ENCODE data around the gene SKI.

DNA sequence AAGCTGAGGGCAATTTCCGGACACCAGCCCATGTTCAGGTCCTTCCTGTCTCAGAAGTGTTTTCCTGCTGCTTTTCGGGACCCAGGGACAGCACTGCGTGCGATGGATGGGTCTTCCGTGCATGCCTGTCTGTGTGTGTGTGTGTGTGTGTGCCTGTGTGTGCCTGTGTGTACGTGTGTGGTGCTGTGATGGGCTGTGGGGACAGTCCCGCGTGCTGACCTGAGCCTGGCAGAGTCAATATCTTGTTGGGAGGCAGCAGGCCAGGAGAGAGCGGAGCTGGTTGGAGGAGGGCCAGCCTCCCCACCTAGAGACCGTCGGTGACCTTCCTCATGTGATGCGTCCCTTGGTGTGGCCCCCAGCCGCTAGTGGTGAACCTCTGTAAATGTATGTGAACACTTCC lies 13.7 kb downstream of the SKI start:
- TF ChIP-seq, protein P1, sequence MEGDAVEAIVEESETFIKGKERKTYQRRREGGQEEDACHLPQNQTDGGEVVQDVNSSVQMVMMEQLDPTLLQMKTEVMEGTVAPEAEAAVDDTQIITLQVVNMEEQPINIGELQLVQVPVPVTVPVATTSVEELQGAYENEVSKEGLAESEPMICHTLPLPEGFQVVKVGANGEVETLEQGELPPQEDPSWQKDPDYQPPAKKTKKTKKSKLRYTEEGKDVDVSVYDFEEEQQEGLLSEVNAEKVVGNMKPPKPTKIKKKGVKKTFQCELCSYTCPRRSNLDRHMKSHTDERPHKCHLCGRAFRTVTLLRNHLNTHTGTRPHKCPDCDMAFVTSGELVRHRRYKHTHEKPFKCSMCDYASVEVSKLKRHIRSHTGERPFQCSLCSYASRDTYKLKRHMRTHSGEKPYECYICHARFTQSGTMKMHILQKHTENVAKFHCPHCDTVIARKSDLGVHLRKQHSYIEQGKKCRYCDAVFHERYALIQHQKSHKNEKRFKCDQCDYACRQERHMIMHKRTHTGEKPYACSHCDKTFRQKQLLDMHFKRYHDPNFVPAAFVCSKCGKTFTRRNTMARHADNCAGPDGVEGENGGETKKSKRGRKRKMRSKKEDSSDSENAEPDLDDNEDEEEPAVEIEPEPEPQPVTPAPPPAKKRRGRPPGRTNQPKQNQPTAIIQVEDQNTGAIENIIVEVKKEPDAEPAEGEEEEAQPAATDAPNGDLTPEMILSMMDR (IDR thresholded peaks at IDR 0.05; ENCODE audit: low read length) = no peak
- TF ChIP-seq EZH2 (IDR thresholded peaks at IDR 0.05; ENCODE audit: borderline replicate concordance, low read length) = no peak

Data from OCI-LY1 (cell line).